Measurements from ENCODE around the gene MRPL20. TPM values are rescaled to one million over a fixed set of nuclear protein-coding genes. Genes with fewer than 3 reads are reported as not detected.

The MRPL20 gene
- polyA plus RNA-seq, 1 of the 3 experiments (the other 2 are of a cell fraction), result 210 TPM

- Histone ChIP-seq H3K36me3 (replicated peaks in 1 of 2; ENCODE audit: control insufficient read depth in 1 of 2, insufficient read depth in 2 of 2, low read length in 1 of 2) (no peaks in the 10 kb centered on the region), H3K27ac (ENCODE audit: low read depth in 2 of 2, low read length in 1 of 2) (no peak overlapping the region), H3K9me3 (no peaks in the 10 kb centered on the region), H3F3A (replicated peaks; ENCODE audit: insufficient read depth) (no peaks in the 10 kb centered on the region), H3K9me2 (no peaks in the 10 kb centered on the region), H3K4me1 (ENCODE audit: control insufficient read depth in 1 of 2, insufficient read depth in 2 of 2, low read depth in 1 of 2, low read length in 1 of 2) (peaks cover 0 to 13% of the 10 kb centered on the region in 2 experiments; a peak in 1 of 4 replicates), H3K27me3 (ENCODE audit: insufficient read depth) (no peaks in the 10 kb centered on the region), H4K20me1 (ENCODE audit: insufficient read depth) (no peaks in the 10 kb centered on the region), H3K4me3 (ENCODE audit: low read depth in 2 of 2, low read length in 1 of 2) (no peak overlapping the region), H2AFZ (ENCODE audit: low read depth) (no peak overlapping the region), H3K9ac (no peak overlapping the region), H3K4me2 (no peak overlapping the region), H3K79me2 (ENCODE audit: insufficient read depth) (no peaks in the 10 kb centered on the region)
- ChIA-PET POLR2A (no interaction called here), CTCF (interaction anchor here (1.8 to 2.6 kb wide), 2 partner anchors 8 to 65 kb away, joined by 6 to 8 read pairs; no protein-coding TSS in a partner anchor)
- peak; percentile 30 for DNase-seq
- WGBS (ENCODE audit: low lambda C conversion rate), result 97% methylated on average over 10 of the region's 82 CpGs
- TF ChIP-seq EP300 (IDR thresholded peaks at IDR 0.05; ENCODE audit: borderline replicate concordance in 1 of 2, low read depth in 1 of 2, low read length in 1 of 2) (no peak), SMC3 (IDR thresholded peaks at IDR 0.05; ENCODE audit: low read depth, low read length) (no peak), RCOR1 (IDR thresholded peaks at IDR 0.05; ENCODE audit: low read length) (no peak), FOSL2 (IDR thresholded peaks at IDR 0.05; ENCODE audit: borderline replicate concordance, low read depth) (no peak), TCF12 (IDR thresholded peaks at IDR 0.05) (no peak)
- TF ChIP-seq, protein P1, sequence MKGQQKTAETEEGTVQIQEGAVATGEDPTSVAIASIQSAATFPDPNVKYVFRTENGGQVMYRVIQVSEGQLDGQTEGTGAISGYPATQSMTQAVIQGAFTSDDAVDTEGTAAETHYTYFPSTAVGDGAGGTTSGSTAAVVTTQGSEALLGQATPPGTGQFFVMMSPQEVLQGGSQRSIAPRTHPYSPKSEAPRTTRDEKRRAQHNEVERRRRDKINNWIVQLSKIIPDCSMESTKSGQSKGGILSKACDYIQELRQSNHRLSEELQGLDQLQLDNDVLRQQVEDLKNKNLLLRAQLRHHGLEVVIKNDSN (IDR thresholded peaks at IDR 0.05; ENCODE audit: borderline replicate concordance, low read depth), result no peak
- TF ChIP-seq, protein P2, sequence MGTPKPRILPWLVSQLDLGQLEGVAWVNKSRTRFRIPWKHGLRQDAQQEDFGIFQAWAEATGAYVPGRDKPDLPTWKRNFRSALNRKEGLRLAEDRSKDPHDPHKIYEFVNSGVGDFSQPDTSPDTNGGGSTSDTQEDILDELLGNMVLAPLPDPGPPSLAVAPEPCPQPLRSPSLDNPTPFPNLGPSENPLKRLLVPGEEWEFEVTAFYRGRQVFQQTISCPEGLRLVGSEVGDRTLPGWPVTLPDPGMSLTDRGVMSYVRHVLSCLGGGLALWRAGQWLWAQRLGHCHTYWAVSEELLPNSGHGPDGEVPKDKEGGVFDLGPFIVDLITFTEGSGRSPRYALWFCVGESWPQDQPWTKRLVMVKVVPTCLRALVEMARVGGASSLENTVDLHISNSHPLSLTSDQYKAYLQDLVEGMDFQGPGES (IDR thresholded peaks at IDR 0.05; ENCODE audit: low read depth, low read length), result no peak
Observed at GRCh38 chr1:1439546-1440261, 32.6 kb upstream of the MRPL20 start.

DNA sequence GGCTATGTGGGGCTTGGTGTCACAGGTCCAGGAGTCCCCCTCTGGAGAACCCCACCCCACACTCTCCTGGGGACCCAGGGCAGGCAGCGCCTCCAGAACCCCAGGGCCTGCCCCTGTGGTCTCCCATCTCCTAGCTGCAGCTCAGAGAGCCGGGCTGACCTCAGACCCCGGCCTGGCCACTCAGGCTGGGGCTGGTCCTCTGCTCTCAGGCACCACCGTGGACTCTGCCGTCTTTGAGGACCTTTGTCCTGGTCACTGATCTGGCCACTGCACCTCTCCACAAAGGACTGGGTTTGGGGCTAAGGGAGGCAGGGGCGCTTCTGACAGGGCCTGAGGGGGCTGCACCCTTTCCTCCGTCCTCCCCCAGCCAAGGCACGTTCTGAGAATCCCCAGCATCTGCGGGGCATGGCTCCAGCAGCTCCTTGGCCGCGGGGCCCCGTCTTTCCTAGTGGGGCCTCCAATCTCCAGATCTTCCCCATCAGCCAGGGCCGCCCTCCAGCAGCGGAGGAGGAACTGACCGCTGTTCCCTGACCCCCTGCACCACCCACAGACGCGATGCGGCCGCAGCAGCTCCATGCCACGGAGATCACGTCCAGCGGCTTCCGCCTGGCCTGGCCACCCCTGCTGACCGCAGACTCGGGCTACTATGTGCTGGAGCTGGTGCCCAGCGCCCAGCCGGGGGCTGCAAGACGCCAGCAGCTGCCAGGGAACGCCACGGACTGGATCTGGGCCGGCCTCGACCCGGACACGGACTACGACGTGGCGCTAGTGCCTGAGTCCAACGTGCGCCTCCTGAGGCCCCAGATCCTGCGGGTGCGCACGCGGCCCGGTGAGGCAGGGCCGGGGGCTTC is 31.7 kb upstream of the MRPL20 start:
- no peaks in the 10 kb centered on the region for H4K20me1 ChIP-seq (ENCODE audit: insufficient read depth)
- H2AFZ ChIP-seq (ENCODE audit: low read depth), result no peak overlapping the region
- H3K9ac ChIP-seq, result no peak overlapping the region
- H3F3A ChIP-seq (replicated peaks; ENCODE audit: insufficient read depth), result no peaks in the 10 kb centered on the region
- H3K4me1 ChIP-seq (ENCODE audit: control insufficient read depth in 1 of 2, insufficient read depth in 2 of 2, low read depth in 1 of 2, low read length in 1 of 2), result peaks cover 0 to 13% of the 10 kb centered on the region in 2 experiments; a peak in 1 of 4 replicates
- no peak overlapping the region for H3K27ac ChIP-seq (ENCODE audit: low read depth in 2 of 2, low read length in 1 of 2)
- no peaks in the 10 kb centered on the region for H3K36me3 ChIP-seq (replicated peaks in 1 of 2; ENCODE audit: control insufficient read depth in 1 of 2, insufficient read depth in 2 of 2, low read length in 1 of 2)
- no peak overlapping the region for H3K4me2 ChIP-seq
- CTCF ChIA-PET, result interaction anchor here (1.4 kb wide), 1 partner anchor 67 kb away, joined by 3 read pairs; no protein-coding TSS in a partner anchor
- H3K79me2 ChIP-seq (ENCODE audit: insufficient read depth), result no peaks in the 10 kb centered on the region
- peak; percentile 32 for DNase-seq
- no peaks in the 10 kb centered on the region for H3K27me3 ChIP-seq (ENCODE audit: insufficient read depth)
- H3K9me2 ChIP-seq, result no peaks in the 10 kb centered on the region
- WGBS (ENCODE audit: low lambda C conversion rate), result 84% methylated on average over 14 of the region's 45 CpGs
- H3K9me3 ChIP-seq, result no peaks in the 10 kb centered on the region
- no peak overlapping the region for H3K4me3 ChIP-seq (ENCODE audit: low read depth in 2 of 2, low read length in 1 of 2)
- TF ChIP-seq TEAD4 (IDR thresholded peaks at IDR 0.05; ENCODE audit: borderline replicate concordance, insufficient read depth), result no peak
- no peak for TF ChIP-seq EZH2phosphoT487 (IDR thresholded peaks at IDR 0.05; ENCODE audit: borderline replicate concordance, low read depth)
- TF ChIP-seq GABPA (IDR thresholded peaks at IDR 0.05; ENCODE audit: low read depth), result no peak
- no peak for TF ChIP-seq TAF1 (IDR thresholded peaks at IDR 0.05; ENCODE audit: borderline replicate concordance, low read depth, low read length)
- TF ChIP-seq FOXM1 (IDR thresholded peaks at IDR 0.05; ENCODE audit: low read depth), result no peak
- no peak for TF ChIP-seq REST (IDR thresholded peaks at IDR 0.05; ENCODE audit: low read depth, low read length)
- TF ChIP-seq SMC3 (IDR thresholded peaks at IDR 0.05; ENCODE audit: low read depth, low read length), result no peak
- TF ChIP-seq, protein P1 (IDR thresholded peaks at IDR 0.05; ENCODE audit: borderline replicate concordance, low read depth), result no peak
- TF ChIP-seq POLR2AphosphoS5 (IDR thresholded peaks at IDR 0.05; ENCODE audit: low read depth, low read length), result no peak
- TF ChIP-seq FOSL2 (IDR thresholded peaks at IDR 0.05; ENCODE audit: borderline replicate concordance, low read depth), result no peak
- POLR2A ChIA-PET, result no interaction called here

All from SK-N-SH (cell line).